Measurements from ENCODE around the gene DIS3L2. TPM values are rescaled to one million over a fixed set of nuclear protein-coding genes. Genes with fewer than 3 reads are reported as not detected.

DIS3L2 gene
- total and polyA plus RNA-seq, 2 experiments from 2014 or later, result 15.2 to 25.3 TPM

GRCh38 chr2:232094201-232094600 lies 132.7 kb downstream of the DIS3L2 start:
- Histone ChIP-seq H3K27ac (ENCODE audit: low read depth) (no peak overlapping the region), H3F3A (replicated peaks; ENCODE audit: low read depth) (no peaks in the 10 kb centered on the region), H3K36me3 (ENCODE audit: insufficient read depth) (no peaks in the 10 kb centered on the region; the same call in 1 of the 2 replicates), H3K9me2 (ENCODE audit: insufficient read depth) (no peaks in the 10 kb centered on the region), H3K4me3 (no peak overlapping the region), H2AFZ (no peak overlapping the region), H4K20me1 (replicated peaks; ENCODE audit: insufficient read depth) (no peaks in the 10 kb centered on the region), H3K4me1 (ENCODE audit: insufficient read depth) (no peaks in the 10 kb centered on the region; the same call in none of the 2 replicates), H3K79me2 (replicated peaks; ENCODE audit: insufficient read depth) (no peaks in the 10 kb centered on the region), H3K27me3 (ENCODE audit: insufficient read depth) (no peaks in the 10 kb centered on the region), H3K4me2 (no peak overlapping the region)
- H3K4me3 Mint-ChIP-seq, result no peak overlapping the region
- H3K27me3 Mint-ChIP-seq (ENCODE audit: insufficient read depth, low read depth, poor library complexity), result no peaks in the 10 kb centered on the region
- H3K9me3 Mint-ChIP-seq, result no peaks in the 10 kb centered on the region
- no peak for ATAC-seq
- peaks cover 5% of the 10 kb centered on the region for H3K4me1 Mint-ChIP-seq
- no peaks in the 10 kb centered on the region; the same call in 2 of the 3 replicates for H3K36me3 Mint-ChIP-seq (ENCODE audit: low read depth)
- DNase-seq (ENCODE audit: low spot score), result no peak
- no peak for TF ChIP-seq ZNF462 (CRISPR knock-in tag; IDR thresholded peaks at IDR 0.05)
- TF ChIP-seq ETS1 (IDR thresholded peaks at IDR 0.05), result no peak
- no peak for TF ChIP-seq CREB1 (CRISPR knock-in tag; IDR thresholded peaks at IDR 0.05; ENCODE audit: low read depth)
- TF ChIP-seq EZH2phosphoT487 (IDR thresholded peaks at IDR 0.05; ENCODE audit: unreplicated experiment), result no peak
- TF ChIP-seq ZNF331 (CRISPR knock-in tag; IDR thresholded peaks at IDR 0.05; ENCODE audit: low read depth), result no peak
- no peak for TF ChIP-seq NANOG (IDR thresholded peaks at IDR 0.05; ENCODE audit: borderline replicate concordance)
- TF ChIP-seq CTCF (conservative IDR thresholded peaks at IDR 0.05; ENCODE audit: low read depth in 2 of 2), result no peak
- no peak for TF ChIP-seq REST (IDR thresholded peaks at IDR 0.05; ENCODE audit: unreplicated experiment)
- TF ChIP-seq STAT1 (IDR thresholded peaks at IDR 0.05; ENCODE audit: unreplicated experiment), result no peak
- no peak for TF ChIP-seq POLR2AphosphoS5 (IDR thresholded peaks at IDR 0.05; ENCODE audit: low read depth)
- TF ChIP-seq EZH2 (IDR thresholded peaks at IDR 0.05; ENCODE audit: low read depth, unreplicated experiment), result no peak
- no peak overlapping the region for H3K27ac Mint-ChIP-seq
